Skeletal muscle satellite cell (primary cell): ENCODE data around the gene MUC12. TPM values are rescaled to one million over a fixed set of nuclear protein-coding genes. Genes with fewer than 3 reads are reported as not detected.

Experiments used
- small RNA-seq: library from RNA; depleted of rRNA; stranded (forward); fragments of <200 nt; gene quantifications from one replicate; pipeline ENCODE3, GENCODE V24; 2012

MUC12 gene

Small RNAs within 50 kb of the gene (small RNA-seq; reads per million reads assigned to genes)
- gene RPS29P15 = not detected
